ENCODE data around the gene GFPT2. TPM values are rescaled to one million over a fixed set of nuclear protein-coding genes. Genes with fewer than 3 reads are reported as not detected.
"Not testable (repeated sequence)": the region's sequence is repeated elsewhere in the genome, so short reads cannot be mapped to it uniquely, and the experiment has no call there.

Gene GFPT2
- polyA plus RNA-seq, 3 donors, result 4.3 to 5.5 (median 4.5) TPM

- peak in 1 of 3 donors; percentile 69 for DNase-seq (ENCODE audit: low read depth in 3 of 3, low spot score in 2 of 3)
Observed at GRCh38 chr5:180313677-180314505, 39.2 kb downstream of the GFPT2 start.

- no peak for DNase-seq (ENCODE audit: low read depth in 3 of 3, low spot score in 2 of 3)
Observed at GRCh38 chr5:180311216-180311615, 41.9 kb downstream of the GFPT2 start.

- no peak for DNase-seq (ENCODE audit: low read depth in 3 of 3, low spot score in 2 of 3)
Observed at GRCh38 chr5:180306796-180307195, 46.3 kb downstream of the GFPT2 start.

GRCh38 chr5:180305481-180305880 lies 47.7 kb downstream of the GFPT2 start:
- no peak for DNase-seq (ENCODE audit: low read depth in 3 of 3, low spot score in 2 of 3)

- DNase-seq (ENCODE audit: low read depth in 3 of 3, low spot score in 2 of 3), result no peak
Observed at GRCh38 chr5:180304431-180305375, 48.4 kb downstream of the GFPT2 start.

- no peak for DNase-seq (ENCODE audit: low read depth in 3 of 3, low spot score in 2 of 3)
Observed at GRCh38 chr5:180304016-180304292, 49.2 kb downstream of the GFPT2 start.

GRCh38 chr5:180303226-180304015 lies 49.7 kb downstream of the GFPT2 start:
- DNase-seq (ENCODE audit: low read depth in 3 of 3, low spot score in 2 of 3), result no peak

GRCh38 chr5:180302256-180302655 lies 50.9 kb downstream of the GFPT2 start:
- no peak for DNase-seq (ENCODE audit: low read depth in 3 of 3, low spot score in 2 of 3)

GRCh38 chr5:180301253-180301652 lies 51.9 kb downstream of the GFPT2 start:
- no peak for DNase-seq (ENCODE audit: low read depth in 3 of 3, low spot score in 2 of 3)

- no peak for DNase-seq (ENCODE audit: low read depth in 3 of 3, low spot score in 2 of 3)
Observed at GRCh38 chr5:180299526-180299925, 53.6 kb downstream of the GFPT2 start.

GRCh38 chr5:180299014-180299413 lies 54.1 kb downstream of the GFPT2 start:
- DNase-seq (ENCODE audit: low read depth in 3 of 3, low spot score in 2 of 3), result not testable (repeated sequence)

- no peak for DNase-seq (ENCODE audit: low read depth in 3 of 3, low spot score in 2 of 3)
Observed at GRCh38 chr5:180297587-180298282, 55.4 kb downstream of the GFPT2 start.

GRCh38 chr5:180296771-180297170 lies 56.4 kb downstream of the GFPT2 start:
- no peak for DNase-seq (ENCODE audit: low read depth in 3 of 3, low spot score in 2 of 3)

GRCh38 chr5:180294913-180295555 lies 58.1 kb downstream of the GFPT2 start:
- DNase-seq (ENCODE audit: low read depth in 3 of 3, low spot score in 2 of 3), result no peak

- DNase-seq (ENCODE audit: low read depth in 3 of 3, low spot score in 2 of 3), result no peak
Observed at GRCh38 chr5:180294411-180294810, 58.7 kb downstream of the GFPT2 start.

GRCh38 chr5:180291943-180292831 lies 60.9 kb downstream of the GFPT2 start, which contains the start of gene MAPK9:
TSS of gene MAPK9 (minus strand) at chr5:180292083. CDS start at chr5:180280561, 11,522 bp downstream.
- DNase-seq (ENCODE audit: low read depth in 3 of 3, low spot score in 2 of 3), result peak in 2 of 3 donors; percentile 64 to 65

GRCh38 chr5:180291234-180291940 lies 61.7 kb downstream of the GFPT2 start:
- DNase-seq (ENCODE audit: low read depth in 3 of 3, low spot score in 2 of 3), result no peak

All from right renal cortex interstitium (tissue), 3 donors.